ENCODE data around the gene GRID1.

The GRID1 gene

DNA sequence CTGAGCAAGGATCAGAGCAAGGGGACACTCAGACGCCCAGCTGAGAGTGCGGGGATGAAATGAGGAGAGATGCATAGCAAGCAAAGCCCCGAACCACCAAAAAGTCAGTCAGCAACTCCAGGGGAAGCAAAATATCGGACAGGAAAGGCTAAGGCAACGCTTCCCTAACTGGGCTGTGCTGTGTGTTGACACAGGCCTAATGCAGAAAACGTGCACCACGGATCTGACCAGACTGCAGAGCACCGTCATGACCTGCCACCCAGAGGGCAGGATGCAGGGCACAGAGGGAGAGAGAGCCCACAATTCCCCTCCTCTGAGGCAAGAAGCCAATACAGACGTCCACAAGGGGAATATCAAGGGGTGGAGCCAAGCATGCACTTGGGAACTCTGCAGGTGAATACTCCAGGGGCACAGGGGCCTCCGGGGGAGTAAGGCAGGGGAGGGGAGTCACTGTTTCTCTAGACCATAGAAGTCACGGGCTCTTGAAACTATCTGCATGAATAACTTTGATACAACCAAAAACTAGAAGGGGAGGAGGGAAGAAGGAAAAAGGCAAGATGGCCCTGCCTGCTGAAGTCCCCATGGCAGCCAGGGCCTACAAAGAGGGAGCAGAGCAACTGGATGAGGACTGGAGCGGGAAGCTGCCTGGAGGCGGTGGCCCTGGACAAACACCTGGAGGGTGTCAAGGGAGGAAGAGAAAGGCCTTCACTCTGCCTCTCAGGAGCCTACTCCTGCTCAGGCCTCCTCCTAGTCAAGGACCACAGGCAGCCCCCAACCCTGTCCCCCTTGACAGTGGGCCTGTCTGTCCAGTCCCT lies 26.2 kb downstream of the GRID1 start:
- Histone ChIP-seq H3K9me3 (no peaks in the 10 kb centered on the region), H3K27me3 (ENCODE audit: low read depth) (no peaks in the 10 kb centered on the region), H3K4me3 (no peak overlapping the region), H3K36me3 (replicated peaks) (no peaks in the 10 kb centered on the region), H3K4me1 (no peaks in the 10 kb centered on the region)
- in situ Hi-C loops (cut with MboI; ENCODE audit: low sequenced_read_pairs), result no loop called here
- no peak for DNase-seq (ENCODE audit: low spot score in 2 of 2)

DNA sequence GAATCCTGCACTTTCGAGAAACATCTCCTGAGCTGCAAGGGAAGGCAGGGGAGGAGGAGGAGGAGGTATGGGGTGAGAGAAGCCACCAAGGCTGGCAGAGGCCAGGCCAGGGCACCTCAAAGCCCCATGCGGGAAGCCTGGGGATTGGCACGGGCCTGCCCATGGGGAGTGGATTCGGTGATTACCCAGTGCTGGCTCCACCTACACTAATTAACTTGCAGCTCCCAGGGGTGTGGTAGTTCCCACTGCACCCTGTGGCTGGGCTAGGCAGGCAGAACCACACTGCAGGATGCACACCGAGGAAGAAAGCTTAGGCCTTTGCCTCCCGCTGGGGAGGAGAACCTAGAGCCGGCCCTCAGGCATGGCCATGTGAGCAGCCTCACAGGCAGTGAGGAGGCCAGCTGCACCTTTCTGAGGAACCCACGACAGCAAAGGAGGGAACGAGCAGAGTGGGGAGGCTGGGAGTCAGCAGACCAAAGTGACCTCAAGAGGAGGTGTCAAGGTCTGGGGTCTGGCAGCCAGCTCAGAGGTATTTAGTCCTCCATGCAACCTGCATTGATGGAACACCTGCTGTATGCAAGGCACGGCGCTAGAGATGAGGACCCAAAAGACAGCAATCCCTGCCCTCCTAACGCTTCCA lies 27.2 kb downstream of the GRID1 start:
- Histone ChIP-seq H3K4me3 (no peak overlapping the region), H3K4me1 (no peaks in the 10 kb centered on the region), H3K9me3 (no peaks in the 10 kb centered on the region), H3K36me3 (replicated peaks) (no peaks in the 10 kb centered on the region), H3K27me3 (ENCODE audit: low read depth) (no peaks in the 10 kb centered on the region)
- in situ Hi-C loops (cut with MboI; ENCODE audit: low sequenced_read_pairs), result no loop called here
- DNase-seq (ENCODE audit: low spot score in 2 of 2), result no peak

GRCh38 chr10:86337121-86337601 lies 29.4 kb downstream of the GRID1 start:
- in situ Hi-C loops (cut with MboI; ENCODE audit: low sequenced_read_pairs), result no loop called here

GRCh38 chr10:86336341-86336740 lies 30.3 kb downstream of the GRID1 start:
- Histone ChIP-seq H3K9me3 (no peaks in the 10 kb centered on the region), H3K27me3 (ENCODE audit: low read depth) (no peaks in the 10 kb centered on the region), H3K36me3 (replicated peaks) (no peaks in the 10 kb centered on the region), H3K4me1 (no peaks in the 10 kb centered on the region), H3K4me3 (no peak overlapping the region)
- in situ Hi-C loops (cut with MboI; ENCODE audit: low sequenced_read_pairs), result no loop called here
- DNase-seq (ENCODE audit: low spot score in 2 of 2), result no peak

More at GRCh38 chr10:86337121-86337601, 29.4 kb downstream of the GRID1 start:
- Histone ChIP-seq H3K9me3 (no peaks in the 10 kb centered on the region), H3K27me3 (ENCODE audit: low read depth) (no peaks in the 10 kb centered on the region), H3K36me3 (replicated peaks) (no peaks in the 10 kb centered on the region), H3K4me3 (no peak overlapping the region), H3K4me1 (no peaks in the 10 kb centered on the region)
- DNase-seq (ENCODE audit: low spot score in 2 of 2), result no peak

DNA sequence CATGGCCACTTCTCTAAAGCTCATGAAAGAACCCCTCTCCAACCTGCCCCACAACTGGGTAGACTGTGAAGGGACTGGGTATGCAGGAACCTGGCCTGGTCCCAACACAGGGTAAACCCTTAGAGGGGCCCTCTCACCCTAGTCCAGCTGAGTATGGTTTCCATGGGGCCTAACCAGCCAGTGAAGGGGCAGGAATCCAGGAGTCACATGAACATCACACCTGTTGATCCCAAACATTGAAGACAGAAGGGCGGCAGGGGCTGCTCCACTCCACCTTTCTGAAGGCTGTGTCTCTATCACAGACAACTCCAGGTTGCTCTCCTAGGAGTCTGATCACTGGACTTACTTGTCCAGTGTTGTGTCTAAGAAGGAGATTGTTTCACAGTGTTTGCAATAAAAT lies 30.8 kb downstream of the GRID1 start:
- Histone ChIP-seq H3K27me3 (ENCODE audit: low read depth) (no peaks in the 10 kb centered on the region), H3K4me3 (no peak overlapping the region), H3K4me1 (no peaks in the 10 kb centered on the region), H3K36me3 (replicated peaks) (no peaks in the 10 kb centered on the region), H3K9me3 (no peaks in the 10 kb centered on the region)
- no peak for DNase-seq (ENCODE audit: low spot score in 2 of 2)
- in situ Hi-C loops (cut with MboI; ENCODE audit: low sequenced_read_pairs), result no loop called here

- no peaks in the 10 kb centered on the region for H3K27me3 ChIP-seq (ENCODE audit: low read depth)
- DNase-seq (ENCODE audit: low spot score in 2 of 2), result no peak
- H3K4me3 ChIP-seq, result no peak overlapping the region
- in situ Hi-C loops (cut with MboI; ENCODE audit: low sequenced_read_pairs), result no loop called here
- H3K9me3 ChIP-seq, result no peaks in the 10 kb centered on the region
- no peaks in the 10 kb centered on the region for H3K4me1 ChIP-seq
- H3K36me3 ChIP-seq (replicated peaks), result no peaks in the 10 kb centered on the region
Measured at GRCh38 chr10:86335257-86335656, 31.3 kb downstream of the GRID1 start.

- Histone ChIP-seq H3K4me3 (no peak overlapping the region), H3K27me3 (ENCODE audit: low read depth) (no peaks in the 10 kb centered on the region), H3K9me3 (no peaks in the 10 kb centered on the region), H3K4me1 (no peaks in the 10 kb centered on the region), H3K36me3 (replicated peaks) (no peaks in the 10 kb centered on the region)
- no peak for DNase-seq (ENCODE audit: low spot score in 2 of 2)
- in situ Hi-C loops (cut with MboI; ENCODE audit: low sequenced_read_pairs), result no loop called here
Measured at GRCh38 chr10:86334488-86335085, 32.0 kb downstream of the GRID1 start.

GRCh38 chr10:86333826-86334487 lies 32.6 kb downstream of the GRID1 start:
- Histone ChIP-seq H3K4me3 (no peak overlapping the region), H3K36me3 (replicated peaks) (no peaks in the 10 kb centered on the region), H3K27me3 (ENCODE audit: low read depth) (no peaks in the 10 kb centered on the region), H3K9me3 (no peaks in the 10 kb centered on the region), H3K4me1 (no peaks in the 10 kb centered on the region)
- in situ Hi-C loops (cut with MboI; ENCODE audit: low sequenced_read_pairs), result no loop called here
- DNase-seq (ENCODE audit: low spot score in 2 of 2), result no peak

DNA sequence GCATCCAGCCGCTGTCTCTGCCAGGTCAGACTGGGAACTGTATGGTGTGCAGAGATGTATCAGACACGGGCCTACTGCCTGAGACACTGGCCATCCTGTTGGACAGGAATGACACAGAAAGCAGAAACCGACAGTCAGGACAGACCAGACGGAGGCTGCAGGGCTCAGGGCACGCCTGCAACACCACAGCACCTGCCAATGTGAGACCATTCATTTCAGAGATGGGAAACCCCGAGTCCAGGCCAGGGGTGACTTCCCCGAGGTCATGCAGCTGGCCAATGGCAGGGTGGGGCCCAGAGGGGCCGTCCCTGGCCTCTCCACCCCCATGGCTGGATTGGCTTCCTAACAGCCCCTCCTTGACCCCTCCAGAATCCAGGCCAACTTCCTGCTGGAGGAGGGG lies 34.7 kb downstream of the GRID1 start:
- in situ Hi-C loops (cut with MboI; ENCODE audit: low sequenced_read_pairs), result no loop called here
- Histone ChIP-seq H3K36me3 (replicated peaks) (no peaks in the 10 kb centered on the region), H3K4me3 (no peak overlapping the region), H3K27me3 (ENCODE audit: low read depth) (no peaks in the 10 kb centered on the region), H3K9me3 (no peaks in the 10 kb centered on the region), H3K4me1 (no peaks in the 10 kb centered on the region)
- DNase-seq (ENCODE audit: low spot score in 2 of 2), result no peak

- Histone ChIP-seq H3K4me3 (no peak overlapping the region), H3K4me1 (no peaks in the 10 kb centered on the region), H3K36me3 (replicated peaks) (no peaks in the 10 kb centered on the region), H3K27me3 (ENCODE audit: low read depth) (no peaks in the 10 kb centered on the region), H3K9me3 (no peaks in the 10 kb centered on the region)
- in situ Hi-C loops (cut with MboI; ENCODE audit: low sequenced_read_pairs), result no loop called here
- no peak for DNase-seq (ENCODE audit: low spot score in 2 of 2)
Measured at GRCh38 chr10:86330778-86331763, 35.5 kb downstream of the GRID1 start.

GRCh38 chr10:86329896-86330680 lies 36.5 kb downstream of the GRID1 start:
- no peaks in the 10 kb centered on the region for H3K36me3 ChIP-seq (replicated peaks)
- no peak for DNase-seq (ENCODE audit: low spot score in 2 of 2)
- in situ Hi-C loops (cut with MboI; ENCODE audit: low sequenced_read_pairs), result no loop called here
- H3K4me1 ChIP-seq, result no peaks in the 10 kb centered on the region
- H3K27me3 ChIP-seq (ENCODE audit: low read depth), result no peaks in the 10 kb centered on the region
- no peaks in the 10 kb centered on the region for H3K9me3 ChIP-seq
- no peak overlapping the region for H3K4me3 ChIP-seq

GRCh38 chr10:86329093-86329710 lies 37.4 kb downstream of the GRID1 start:
- no peaks in the 10 kb centered on the region for H3K36me3 ChIP-seq (replicated peaks)
- H3K9me3 ChIP-seq, result no peaks in the 10 kb centered on the region
- H3K27me3 ChIP-seq (ENCODE audit: low read depth), result no peaks in the 10 kb centered on the region
- no peak for DNase-seq (ENCODE audit: low spot score in 2 of 2)
- H3K4me3 ChIP-seq, result no peak overlapping the region
- no peaks in the 10 kb centered on the region for H3K4me1 ChIP-seq
- in situ Hi-C loops (cut with MboI; ENCODE audit: low sequenced_read_pairs), result no loop called here
